Chondrocyte (in vitro differentiated cells): ENCODE results near the gene XRCC3. TPM values are rescaled to one million over a fixed set of nuclear protein-coding genes. Genes with fewer than 3 reads are reported as not detected.
A peak's percentile ranks its signal among the peaks of the same experiment; 100 is the strongest.

Source experiments
- DNase-seq: peaks from one replicate; pipeline ENCODE4 v3.0.0; 2021; ENCODE audit warnings: mixed read lengths, low spot score
- H3K27ac Mint-ChIP-seq: one replicate; pipeline ENCODE4 v1.8.0; 2021; ENCODE audit warnings: mild to moderate bottlenecking, moderate library complexity, mixed read lengths; ENCODE audit not compliant: unreplicated experiment
- H3K27me3 Mint-ChIP-seq: 2 replicates; pipeline ENCODE4 v1.8.0; 2021; ENCODE audit warnings: low read depth, mixed read lengths
- H3K36me3 Mint-ChIP-seq: 2 replicates; pipeline ENCODE4 v1.8.0; 2021; ENCODE audit warnings: low read depth, mixed read lengths
- H3K4me1 Mint-ChIP-seq: 2 replicates; pipeline ENCODE4 v1.8.0; 2021; ENCODE audit warnings: low read depth, mild to moderate bottlenecking, mixed read lengths
- H3K4me3 Mint-ChIP-seq: one replicate; pipeline ENCODE4 v1.8.0; 2021; ENCODE audit warnings: mild to moderate bottlenecking, moderate library complexity, mixed read lengths; ENCODE audit not compliant: unreplicated experiment
- H3K9me3 Mint-ChIP-seq: 2 replicates; pipeline ENCODE4 v1.8.0; 2021; ENCODE audit warnings: low read depth, mixed read lengths
- total RNA-seq: library from RNA; stranded (reverse); gene quantifications from 3 replicates; pipeline ENCODE4 v1.2.1, GENCODE V29; 2021
- TF ChIP-seq, protein P1 (sequence below): fragments of 200-600 bp; sonication (generic); IDR thresholded peaks from 2 replicates; pipeline ENCODE4 v1.5.0; 2021; ENCODE audit warnings: antibody characterized with exemption, mild to moderate bottlenecking, moderate library complexity

XRCC3 gene
- total RNA-seq, 1 donor from 2014 or later: 3.4 TPM

DNA sequence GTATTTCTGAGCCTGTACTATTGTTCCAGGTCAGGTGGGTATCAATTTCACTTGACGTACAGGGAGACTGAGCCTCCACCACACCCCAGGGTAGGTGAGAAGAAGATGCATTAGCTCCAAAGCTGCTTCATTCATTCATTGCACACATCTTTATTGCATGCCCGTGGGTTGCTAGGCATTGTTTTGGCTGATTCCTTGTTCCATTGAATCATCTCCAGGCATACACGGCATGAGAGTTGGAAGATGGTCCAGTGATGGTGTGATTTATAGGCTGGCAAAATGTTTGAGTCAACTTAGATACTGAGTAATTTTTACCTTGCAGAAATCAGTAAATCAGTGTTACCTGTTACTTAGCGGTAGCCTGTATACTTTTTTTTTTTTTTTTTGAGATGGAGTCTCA, 65.0 kb downstream of the XRCC3 start:
- Mint-ChIP-seq H3K27me3 (no peaks in the 10 kb centered on the region), H3K36me3 (peaks cover 6% of the 10 kb centered on the region), H3K27ac (no peak overlapping the region), H3K9me3 (no peaks in the 10 kb centered on the region), H3K4me3 (no peak overlapping the region), H3K4me1 (peaks cover 37% of the 10 kb centered on the region)
- peak; percentile 2 for DNase-seq
- TF ChIP-seq, protein P1, sequence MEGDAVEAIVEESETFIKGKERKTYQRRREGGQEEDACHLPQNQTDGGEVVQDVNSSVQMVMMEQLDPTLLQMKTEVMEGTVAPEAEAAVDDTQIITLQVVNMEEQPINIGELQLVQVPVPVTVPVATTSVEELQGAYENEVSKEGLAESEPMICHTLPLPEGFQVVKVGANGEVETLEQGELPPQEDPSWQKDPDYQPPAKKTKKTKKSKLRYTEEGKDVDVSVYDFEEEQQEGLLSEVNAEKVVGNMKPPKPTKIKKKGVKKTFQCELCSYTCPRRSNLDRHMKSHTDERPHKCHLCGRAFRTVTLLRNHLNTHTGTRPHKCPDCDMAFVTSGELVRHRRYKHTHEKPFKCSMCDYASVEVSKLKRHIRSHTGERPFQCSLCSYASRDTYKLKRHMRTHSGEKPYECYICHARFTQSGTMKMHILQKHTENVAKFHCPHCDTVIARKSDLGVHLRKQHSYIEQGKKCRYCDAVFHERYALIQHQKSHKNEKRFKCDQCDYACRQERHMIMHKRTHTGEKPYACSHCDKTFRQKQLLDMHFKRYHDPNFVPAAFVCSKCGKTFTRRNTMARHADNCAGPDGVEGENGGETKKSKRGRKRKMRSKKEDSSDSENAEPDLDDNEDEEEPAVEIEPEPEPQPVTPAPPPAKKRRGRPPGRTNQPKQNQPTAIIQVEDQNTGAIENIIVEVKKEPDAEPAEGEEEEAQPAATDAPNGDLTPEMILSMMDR: no peak

DNA sequence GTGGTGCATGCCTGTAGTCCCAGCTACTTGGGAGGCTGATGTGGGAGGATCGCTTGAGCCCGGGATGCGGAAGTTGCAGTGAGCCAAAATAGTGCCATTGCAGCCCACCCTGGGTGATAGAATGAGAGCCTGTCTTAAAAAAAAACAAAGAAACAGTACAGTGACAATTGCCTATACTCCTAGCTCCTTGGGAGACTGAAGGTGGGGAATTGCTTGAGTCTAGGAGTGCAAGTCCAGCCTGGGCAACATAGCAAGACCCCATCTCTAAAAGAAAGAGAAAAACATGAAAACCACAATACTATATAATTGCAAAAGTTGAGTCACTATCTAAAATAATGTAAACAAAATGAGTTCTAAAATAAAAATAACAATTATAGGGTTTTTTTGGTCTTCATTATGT, 66.2 kb downstream of the XRCC3 start:
- no peaks in the 10 kb centered on the region for H3K27me3 Mint-ChIP-seq
- peaks cover 29% of the 10 kb centered on the region for H3K4me1 Mint-ChIP-seq
- no peak overlapping the region for H3K4me3 Mint-ChIP-seq
- DNase-seq: no peak
- TF ChIP-seq, protein P1: no peak
- H3K27ac Mint-ChIP-seq: no peak overlapping the region
- no peaks in the 10 kb centered on the region for H3K9me3 Mint-ChIP-seq
- no peaks in the 10 kb centered on the region for H3K36me3 Mint-ChIP-seq

Other genes starting within 250 kb of the XRCC3 start
- 81.0 to 141 TPM (median 139 TPM) in 3 replicates for gene CKB, start 192.6 kb downstream of the XRCC3 start, total RNA-seq
- gene TRMT61A, start 186.3 kb downstream of the XRCC3 start, total RNA-seq: 9.9 to 10.3 TPM (median 10.0 TPM) in 3 replicates
- gene BAG5, start 152.8 kb downstream of the XRCC3 start, total RNA-seq: 22.6 to 25.7 TPM (median 23.2 TPM) in 3 replicates
- 39.1 to 51.9 TPM (median 50.7 TPM) in 3 replicates for gene COA8, start 152.5 kb downstream of the XRCC3 start, total RNA-seq
- 188 to 226 TPM (median 190 TPM) in 3 replicates for gene KLC1, start 86.2 kb downstream of the XRCC3 start, total RNA-seq
- gene ZFYVE21, start 359 bp upstream of the XRCC3 start, total RNA-seq: 68.6 to 84.3 TPM (median 68.6 TPM) in 3 replicates
- gene PPP1R13B, start 132.1 kb upstream of the XRCC3 start, total RNA-seq: 6.6 to 10.1 TPM (median 9.1 TPM) in 3 replicates
- not detected in 3 replicates for gene TDRD9, start 213.0 kb upstream of the XRCC3 start, total RNA-seq
- not detected in 3 replicates for gene RD3L, start 227.1 kb upstream of the XRCC3 start, total RNA-seq